Activated T-helper 17 cell treated with anti-CD3 and anti-CD28 coated beads, Interleukin-2, amount 50 U/mL, for 72 hours (primary cell): ENCODE measurements around the gene VARS1. TPM values are rescaled to one million over a fixed set of nuclear protein-coding genes. Genes with fewer than 3 reads are reported as not detected.
"Not testable (repeated sequence)": the region's sequence is repeated elsewhere in the genome, so short reads cannot be mapped to it uniquely, and the experiment has no call there.

Source experiments
- ATAC-seq: fragments of 150-1000 bp; cut with Tn5 transposase; replicated peaks from 2 replicates; pipeline ENCODE4 v1.10.0; 2021; ENCODE audit warnings: mild to moderate bottlenecking, moderate library complexity
- H3K27ac Mint-ChIP-seq: one replicate; pipeline ENCODE4 v1.8.0; 2022; ENCODE audit warnings: mixed read lengths
- H3K27me3 Mint-ChIP-seq: one replicate; pipeline ENCODE4 v1.8.0; 2022; ENCODE audit warnings: mixed read lengths
- H3K36me3 Mint-ChIP-seq: one replicate; pipeline ENCODE4 v1.8.0; 2022; ENCODE audit warnings: low read depth, mild to moderate bottlenecking, mixed read lengths
- H3K4me1 Mint-ChIP-seq: one replicate; pipeline ENCODE4 v1.8.0; 2022; ENCODE audit warnings: mixed read lengths
- H3K4me3 Mint-ChIP-seq: one replicate; pipeline ENCODE4 v1.8.0; 2022; ENCODE audit warnings: mild to moderate bottlenecking, mixed read lengths
- H3K9me3 Mint-ChIP-seq: one replicate; pipeline ENCODE4 v1.8.0; 2022; ENCODE audit warnings: mixed read lengths
- total RNA-seq, 2 donors: library from RNA; stranded (reverse); gene quantifications; one replicate each; pipeline ENCODE4 v1.2.3, GENCODE V29; 2022

The VARS1 gene
- total RNA-seq, 2 donors from 2014 or later = 75.3 to 134 TPM

- Mint-ChIP-seq H3K4me3 (peak overlapping the region; percentile 92), H3K27me3 (no peaks in the 10 kb centered on the region), H3K9me3 (no peaks in the 10 kb centered on the region), H3K27ac (peak overlapping the region; percentile 99), H3K36me3 (peaks cover 45% of the 10 kb centered on the region), H3K4me1 (peaks cover 10% of the 10 kb centered on the region)
- ATAC-seq = peak; percentile 34
Measured at GRCh38 chr6:31814677-31815024, 19.1 kb upstream of the VARS1 start.

GRCh38 chr6:31813465-31813849 is 17.9 kb upstream of the VARS1 start:
- peak overlapping the region; percentile 99 for H3K27ac Mint-ChIP-seq
- H3K9me3 Mint-ChIP-seq = no peaks in the 10 kb centered on the region
- H3K27me3 Mint-ChIP-seq = no peaks in the 10 kb centered on the region

GRCh38 chr6:31811645-31812044 is 16.1 kb upstream of the VARS1 start:
- Mint-ChIP-seq H3K4me3 (peak overlapping the region; percentile 92), H3K4me1 (peaks cover 13% of the 10 kb centered on the region), H3K9me3 (no peaks in the 10 kb centered on the region), H3K36me3 (peaks cover 31% of the 10 kb centered on the region), H3K27me3 (no peaks in the 10 kb centered on the region), H3K27ac (peak overlapping the region; percentile 99)
- ATAC-seq = no peak

More at GRCh38 chr6:31813465-31813849, 17.9 kb upstream of the VARS1 start:
- Mint-ChIP-seq H3K36me3 (peaks cover 41% of the 10 kb centered on the region), H3K4me3 (peak overlapping the region; percentile 92), H3K4me1 (peaks cover 10% of the 10 kb centered on the region)
- ATAC-seq = no peak

GRCh38 chr6:31808599-31808998 is 13.0 kb upstream of the VARS1 start:
- Mint-ChIP-seq H3K36me3 (peaks cover 51% of the 10 kb centered on the region), H3K4me1 (peaks cover 13% of the 10 kb centered on the region)
- not testable (repeated sequence) for H3K27ac Mint-ChIP-seq, H3K4me3 Mint-ChIP-seq, ATAC-seq, H3K27me3 Mint-ChIP-seq, H3K9me3 Mint-ChIP-seq

- Mint-ChIP-seq H3K9me3 (no peaks in the 10 kb centered on the region), H3K27ac (peak within 1 kb of the TSS; percentile 91), H3K27me3 (no peaks in the 10 kb centered on the region), H3K36me3 (peaks cover 55% of the 10 kb centered on the region), H3K4me3 (peak within 1 kb of the TSS; percentile 92), H3K4me1 (peaks cover 3% of the 10 kb centered on the region)
- ATAC-seq = peak; percentile 99
Measured at GRCh38 chr6:31806470-31807272, 11.1 kb upstream of the VARS1 start, which contains the start of gene LSM2. Gene LSM2, minus strand, starts transcription at chr6:31806966. Its CDS starts 209 bp downstream, at chr6:31806757.

- peak; percentile 15 for ATAC-seq
- H3K9me3 Mint-ChIP-seq = no peaks in the 10 kb centered on the region
- H3K27ac Mint-ChIP-seq = peak overlapping the region; percentile 91
- H3K4me3 Mint-ChIP-seq = peak overlapping the region; percentile 92
- peaks cover 3% of the 10 kb centered on the region for H3K4me1 Mint-ChIP-seq
- peaks cover 62% of the 10 kb centered on the region for H3K36me3 Mint-ChIP-seq
- H3K27me3 Mint-ChIP-seq = no peaks in the 10 kb centered on the region
Measured at GRCh38 chr6:31805939-31806469, 10.5 kb upstream of the VARS1 start.

- H3K4me3 Mint-ChIP-seq, H3K27ac Mint-ChIP-seq, H3K27me3 Mint-ChIP-seq, ATAC-seq, H3K4me1 Mint-ChIP-seq, H3K9me3 Mint-ChIP-seq: not testable (repeated sequence)
- H3K36me3 Mint-ChIP-seq = peaks cover 88% of the 10 kb centered on the region
Measured at GRCh38 chr6:31801031-31801927, 5.7 kb upstream of the VARS1 start.

GRCh38 chr6:31799781-31800180 is 4.2 kb upstream of the VARS1 start:
- no peak for ATAC-seq

GRCh38 chr6:31797588-31797987 is 2.0 kb upstream of the VARS1 start:
- Mint-ChIP-seq H3K9me3 (no peaks in the 10 kb centered on the region), H3K4me1 (peaks cover 20% of the 10 kb centered on the region), H3K27ac (peak overlapping the region; percentile 71), H3K36me3 (peaks cover 76% of the 10 kb centered on the region), H3K27me3 (no peaks in the 10 kb centered on the region), H3K4me3 (peak overlapping the region; percentile 72)
- no peak for ATAC-seq

More at GRCh38 chr6:31799781-31800180, 4.2 kb upstream of the VARS1 start:
- H3K27me3 Mint-ChIP-seq = no peaks in the 10 kb centered on the region
- H3K4me3 Mint-ChIP-seq = no peak overlapping the region
- H3K27ac Mint-ChIP-seq = no peak overlapping the region
- H3K36me3 Mint-ChIP-seq = peaks cover 82% of the 10 kb centered on the region
- peaks cover 9% of the 10 kb centered on the region for H3K4me1 Mint-ChIP-seq
- H3K9me3 Mint-ChIP-seq = no peaks in the 10 kb centered on the region

- Mint-ChIP-seq H3K27me3 (no peaks in the 10 kb centered on the region), H3K9me3 (no peaks in the 10 kb centered on the region), H3K4me3 (peak overlapping the region; percentile 72), H3K27ac (peak overlapping the region; percentile 71), H3K36me3 (peaks cover 76% of the 10 kb centered on the region), H3K4me1 (peaks cover 20% of the 10 kb centered on the region)
- no peak for ATAC-seq
Measured at GRCh38 chr6:31796993-31797385, 1.4 kb upstream of the VARS1 start.

- Mint-ChIP-seq H3K4me3 (peak overlapping the region; percentile 72), H3K27ac (peak overlapping the region; percentile 99), H3K9me3 (no peaks in the 10 kb centered on the region), H3K27me3 (no peaks in the 10 kb centered on the region), H3K4me1 (peaks cover 30% of the 10 kb centered on the region), H3K36me3 (peaks cover 77% of the 10 kb centered on the region)
- ATAC-seq = peak; percentile 10
Measured at GRCh38 chr6:31794866-31795615, 511 bp downstream of the VARS1 start.

- Mint-ChIP-seq H3K27ac (peak overlapping the region; percentile 8), H3K9me3 (no peaks in the 10 kb centered on the region), H3K27me3 (no peaks in the 10 kb centered on the region), H3K36me3 (peaks cover 77% of the 10 kb centered on the region), H3K4me1 (peaks cover 32% of the 10 kb centered on the region), H3K4me3 (peak overlapping the region; percentile 72)
- ATAC-seq = no peak
Measured at GRCh38 chr6:31794294-31794865, 1.2 kb downstream of the VARS1 start.

- Mint-ChIP-seq H3K36me3 (peaks cover 77% of the 10 kb centered on the region), H3K4me3 (peak overlapping the region; percentile 72), H3K4me1 (peaks cover 34% of the 10 kb centered on the region), H3K27ac (peak overlapping the region; percentile 29)
- not testable (repeated sequence) for ATAC-seq, H3K9me3 Mint-ChIP-seq, H3K27me3 Mint-ChIP-seq
Measured at GRCh38 chr6:31793927-31794245, 1.7 kb downstream of the VARS1 start.

- peak; percentile 54 for ATAC-seq
- H3K4me3 Mint-ChIP-seq = peak overlapping the region; percentile 72
Measured at GRCh38 chr6:31792761-31793171, 2.8 kb downstream of the VARS1 start.

More at GRCh38 chr6:31792761-31793171, 2.8 kb downstream of the VARS1 start:
- H3K9me3 Mint-ChIP-seq = no peaks in the 10 kb centered on the region
- no peaks in the 10 kb centered on the region for H3K27me3 Mint-ChIP-seq
- peak overlapping the region; percentile 29 for H3K27ac Mint-ChIP-seq
- H3K36me3 Mint-ChIP-seq = peaks cover 68% of the 10 kb centered on the region
- peaks cover 33% of the 10 kb centered on the region for H3K4me1 Mint-ChIP-seq
